ENCODE results near the gene DDI2.

DNA sequence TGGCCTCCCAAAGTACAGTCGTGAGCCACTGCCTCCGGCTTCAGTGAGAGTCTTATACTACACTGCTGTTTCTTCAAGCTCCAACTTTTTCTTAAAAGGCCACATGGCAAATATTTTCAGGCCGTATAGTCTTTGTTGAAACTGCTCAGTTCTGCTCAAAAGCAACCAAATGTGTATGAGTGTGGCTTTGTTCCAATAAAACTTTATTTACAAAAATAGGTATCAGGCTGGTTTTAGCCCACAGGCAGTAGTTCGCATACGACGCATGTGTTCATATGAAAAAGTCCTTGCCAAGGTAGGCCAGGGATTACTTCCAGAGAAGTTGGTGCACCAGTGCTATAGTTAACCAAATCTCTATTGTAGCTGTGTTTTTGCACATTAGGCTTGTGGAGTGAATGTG, 73.1 kb downstream of the DDI2 start:
- TF ChIP-seq, protein P1, sequence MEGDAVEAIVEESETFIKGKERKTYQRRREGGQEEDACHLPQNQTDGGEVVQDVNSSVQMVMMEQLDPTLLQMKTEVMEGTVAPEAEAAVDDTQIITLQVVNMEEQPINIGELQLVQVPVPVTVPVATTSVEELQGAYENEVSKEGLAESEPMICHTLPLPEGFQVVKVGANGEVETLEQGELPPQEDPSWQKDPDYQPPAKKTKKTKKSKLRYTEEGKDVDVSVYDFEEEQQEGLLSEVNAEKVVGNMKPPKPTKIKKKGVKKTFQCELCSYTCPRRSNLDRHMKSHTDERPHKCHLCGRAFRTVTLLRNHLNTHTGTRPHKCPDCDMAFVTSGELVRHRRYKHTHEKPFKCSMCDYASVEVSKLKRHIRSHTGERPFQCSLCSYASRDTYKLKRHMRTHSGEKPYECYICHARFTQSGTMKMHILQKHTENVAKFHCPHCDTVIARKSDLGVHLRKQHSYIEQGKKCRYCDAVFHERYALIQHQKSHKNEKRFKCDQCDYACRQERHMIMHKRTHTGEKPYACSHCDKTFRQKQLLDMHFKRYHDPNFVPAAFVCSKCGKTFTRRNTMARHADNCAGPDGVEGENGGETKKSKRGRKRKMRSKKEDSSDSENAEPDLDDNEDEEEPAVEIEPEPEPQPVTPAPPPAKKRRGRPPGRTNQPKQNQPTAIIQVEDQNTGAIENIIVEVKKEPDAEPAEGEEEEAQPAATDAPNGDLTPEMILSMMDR (IDR thresholded peaks at IDR 0.05): no peak
- TF ChIP-seq EZH2 (IDR thresholded peaks at IDR 0.05): no peak
